Adrenal gland (tissue), 12 donors: Measurements from ENCODE around the gene SAV1. TPM values are rescaled to one million over a fixed set of nuclear protein-coding genes. Genes with fewer than 3 reads are reported as not detected.

Experiments used
- DNase-seq, 7 donors: peaks; one replicate each; pipeline ENCODE4 v3.0.0-alpha.2; 2019 to 2020
- H3K27ac ChIP-seq, 5 donors: fragments of 200-600 bp; sonication (generic) in 4 of 5; 1 replicate in 3 of 5; 2 replicates in 2 of 5; pipeline versions ENCODE4 v1.5.1 to v1.8.0; 2016 to 2020; ENCODE audit warnings: mild to moderate bottlenecking in 1 of 5
- H3K27me3 ChIP-seq: fragments of 200-600 bp; 2 replicates; pipeline ENCODE4 v1.8.0; 2021
- H3K36me3 ChIP-seq, 2 donors: fragments of 200-600 bp; replicated peaks in 1 of 2; 1 replicate in 1 of 2; 2 replicates in 1 of 2; pipeline versions ENCODE4 v1.5.1 to v1.8.0; 2018 to 2022
- H3K4me1 ChIP-seq, 2 donors: fragments of 200-600 bp; replicated peaks in 1 of 2; 1 replicate in 1 of 2; 2 replicates in 1 of 2; pipeline versions ENCODE4 v1.5.1 to v1.8.0; 2018 to 2021
- H3K4me3 ChIP-seq, 4 donors: fragments of 200-600 bp; sonication (generic) in 3 of 4; one replicate each; pipeline ENCODE4 v1.5.1; 2016 to 2018
- H3K9me3 ChIP-seq, 3 donors: fragments of 200-600 bp; sonication (generic) in 1 of 3; replicated peaks in 1 of 3; 1 replicate in 2 of 3; 2 replicates in 1 of 3; pipeline versions ENCODE4 v1.5.1 to v1.8.0; 2016 to 2021
- POLR2A ChIP-seq, 2 donors: fragments of 450-650 bp; IDR thresholded peaks; one replicate each; pipeline ENCODE4 v1.6.1; 2017; ENCODE audit warnings: antibody characterized with exemption in 2 of 2, mild to moderate bottlenecking in 2 of 2, moderate library complexity in 1 of 2
- WGBS, 4 donors: extraction: QIAGEN DNeasy Blood & Tissue Kit in 2 of 4; methylation state at CpG; one replicate each; pipeline versions ENCODE4 v1.1.5 to v1.1.7; 2013 to 2017; 5-methylcytosine and 5-hydroxymethylcytosine counted together
- intact Hi-C, 2 donors: fragments of 100-400 bp; cut with DNase I; formaldehyde crosslinking; loops; one replicate each; pipeline versions ENCODE4 v1.14.1 to v1.15.0; 2022 to 2023
- polyA plus RNA-seq, 3 donors: library from polyadenylated mRNA; stranded (reverse); fragments of 200-250 nt in 2 of 3; fragments of 350-450 nt in 1 of 3; fragmentation: Illumina TruSeq in 1 of 3; extraction: RNeasy Lipid Tissue Mini Kit (QIAGEN cat#74804) in 1 of 3; gene quantifications; one replicate each; pipeline ENCODE4 v1.2.3, GENCODE V29; 2013 to 2014
- total RNA-seq, 9 donors: library from RNA; depleted of rRNA in 4 of 9; stranded (reverse); fragments of >200 nt in 4 of 9; fragments of 120-200 nt in 1 of 9; fragmentation: NEBNext Ultra II Directional in 1 of 9; extraction: Animal tissue kit (Norgen Biotek cat#: 25700) in 1 of 9; gene quantifications; one replicate each; pipeline versions ENCODE4 v1.1.0 to v1.2.4, GENCODE V29; 2013 to 2023
- TF ChIP-seq, protein P1 (sequence below), 6 experiments: fragments of 450-650 bp in 4 of 6; fragments of 200-600 bp in 2 of 6; sonication (generic) in 1 of 6; IDR thresholded peaks; 1 replicate in 5 of 6; 2 replicates in 1 of 6; pipeline versions ENCODE4 v1.5.1 to v1.8.0; 2016 to 2021; ENCODE audit warnings: antibody characterized with exemption in 6 of 6, mild to moderate bottlenecking in 2 of 6, moderate library complexity in 1 of 6
- donor health status: healthy with polysubstance abuse.
- donor health status: Bipolar disorder and iron deficiency.
- donor health status: DM: yes; HTN: yes; CAD: no.
- donor health status: DM: no; HTN: no; CAD: no.
- donor health status: DM: no; HTN: no; CAD: no.
- donor health status: DM: yes; HTN: yes; CAD: no.

SAV1 gene
- total and polyA plus RNA-seq, 12 donors, result 14.8 to 39.2 (median 26.9) TPM

DNA sequence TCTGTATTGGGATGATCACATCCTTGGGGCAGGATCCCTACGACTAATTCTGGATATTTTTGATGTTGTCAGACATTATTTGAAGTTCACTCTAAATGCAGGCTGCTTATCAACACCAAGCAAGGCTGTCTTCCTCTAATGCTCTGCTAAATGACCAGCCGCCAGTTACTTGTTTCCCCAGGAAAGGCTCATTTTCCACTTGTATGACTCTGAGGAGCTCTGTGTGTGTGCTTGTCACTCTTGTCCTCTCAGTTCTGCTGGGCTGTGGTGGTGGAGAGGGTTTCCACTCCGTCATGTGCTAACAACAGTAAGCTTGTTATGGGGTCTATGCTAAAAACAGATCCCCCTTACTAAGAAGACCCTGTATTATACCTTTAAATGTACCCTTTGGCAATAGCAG lies 66.1 kb downstream of the SAV1 start:
- Histone ChIP-seq H3K4me3 (no peak overlapping the region), H3K27me3 (no peaks in the 10 kb centered on the region), H3K4me1 (no peaks in the 10 kb centered on the region), H3K36me3 (no peaks in the 10 kb centered on the region), H3K27ac (no peak overlapping the region), H3K9me3 (no peaks in the 10 kb centered on the region)
- WGBS, 4 donors, result 66 to 91% (median 85%) methylated on average over 3 of the region's 3 CpGs
- intact Hi-C loops, result loop anchor here (5.0 to 10.0 kb wide), 3 partner anchors 170 to 253 kb away; no protein-coding TSS in a partner anchor
- no peak for DNase-seq
- TF ChIP-seq, protein P1, sequence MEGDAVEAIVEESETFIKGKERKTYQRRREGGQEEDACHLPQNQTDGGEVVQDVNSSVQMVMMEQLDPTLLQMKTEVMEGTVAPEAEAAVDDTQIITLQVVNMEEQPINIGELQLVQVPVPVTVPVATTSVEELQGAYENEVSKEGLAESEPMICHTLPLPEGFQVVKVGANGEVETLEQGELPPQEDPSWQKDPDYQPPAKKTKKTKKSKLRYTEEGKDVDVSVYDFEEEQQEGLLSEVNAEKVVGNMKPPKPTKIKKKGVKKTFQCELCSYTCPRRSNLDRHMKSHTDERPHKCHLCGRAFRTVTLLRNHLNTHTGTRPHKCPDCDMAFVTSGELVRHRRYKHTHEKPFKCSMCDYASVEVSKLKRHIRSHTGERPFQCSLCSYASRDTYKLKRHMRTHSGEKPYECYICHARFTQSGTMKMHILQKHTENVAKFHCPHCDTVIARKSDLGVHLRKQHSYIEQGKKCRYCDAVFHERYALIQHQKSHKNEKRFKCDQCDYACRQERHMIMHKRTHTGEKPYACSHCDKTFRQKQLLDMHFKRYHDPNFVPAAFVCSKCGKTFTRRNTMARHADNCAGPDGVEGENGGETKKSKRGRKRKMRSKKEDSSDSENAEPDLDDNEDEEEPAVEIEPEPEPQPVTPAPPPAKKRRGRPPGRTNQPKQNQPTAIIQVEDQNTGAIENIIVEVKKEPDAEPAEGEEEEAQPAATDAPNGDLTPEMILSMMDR (IDR thresholded peaks at IDR 0.05), result no peak
- no peak for TF ChIP-seq POLR2A (IDR thresholded peaks at IDR 0.05)

DNA sequence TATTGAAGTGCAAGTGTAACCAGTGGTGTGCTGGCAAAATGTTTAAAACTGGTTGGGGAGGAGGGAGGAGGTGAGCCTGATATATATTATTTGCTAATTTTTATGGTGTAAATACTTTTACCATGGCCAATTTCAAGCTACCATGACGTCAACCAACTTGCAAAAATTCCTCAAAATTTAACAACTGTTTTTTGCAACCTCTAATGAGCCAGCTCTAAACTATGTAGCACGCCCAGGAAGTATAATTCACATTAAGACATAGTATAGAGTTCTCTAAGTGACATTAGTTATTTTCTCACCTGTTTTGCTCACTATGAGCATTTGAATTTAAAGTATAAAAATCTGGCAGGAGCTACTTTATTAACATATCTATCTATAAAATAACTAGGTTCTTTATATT lies 66.7 kb downstream of the SAV1 start:
- TF ChIP-seq, protein P1 (IDR thresholded peaks at IDR 0.05), result no peak
- intact Hi-C loops, result loop anchor here (5.0 to 10.0 kb wide), 3 partner anchors 171 to 253 kb away; no protein-coding TSS in a partner anchor
- Histone ChIP-seq H3K27me3 (no peaks in the 10 kb centered on the region), H3K9me3 (no peaks in the 10 kb centered on the region), H3K36me3 (no peaks in the 10 kb centered on the region), H3K4me1 (no peaks in the 10 kb centered on the region), H3K27ac (no peak overlapping the region), H3K4me3 (no peak overlapping the region)
- 89 to 95% (median 92%) methylated on average over 2 of the region's 2 CpGs for WGBS, 4 donors
- DNase-seq, result no peak

DNA sequence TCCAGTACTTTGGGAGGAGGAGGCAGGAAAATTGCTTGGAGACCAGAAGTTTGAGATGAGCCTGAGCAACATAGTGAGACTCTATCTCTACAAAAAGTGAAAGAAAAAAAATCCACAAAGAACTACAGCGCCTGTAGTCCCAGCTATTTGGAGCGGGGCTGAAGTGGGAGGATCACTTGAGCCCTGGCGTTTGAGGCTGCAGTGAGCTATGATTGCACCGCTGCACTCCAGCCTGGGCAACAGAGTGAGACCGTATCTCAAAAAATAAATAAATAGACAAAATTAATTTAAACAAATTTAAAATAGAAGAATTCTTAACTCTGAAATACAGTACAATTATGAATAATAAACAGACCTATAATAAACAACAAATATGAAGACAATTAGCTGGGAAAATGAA lies 67.3 kb downstream of the SAV1 start:
- H3K27me3 ChIP-seq, result no peaks in the 10 kb centered on the region
- H3K4me1 ChIP-seq, result no peaks in the 10 kb centered on the region
- TF ChIP-seq, protein P1 (IDR thresholded peaks at IDR 0.05), result no peak
- TF ChIP-seq POLR2A (IDR thresholded peaks at IDR 0.05), result no peak
- intact Hi-C loops, result loop anchor here (5.0 to 10.0 kb wide), 3 partner anchors 171 to 254 kb away; no protein-coding TSS in a partner anchor
- no peak for DNase-seq
- 83 to 92% (median 87%) methylated on average over 5 of the region's 5 CpGs for WGBS, 4 donors
- H3K27ac ChIP-seq, result no peak overlapping the region
- H3K36me3 ChIP-seq, result no peaks in the 10 kb centered on the region
- no peak overlapping the region for H3K4me3 ChIP-seq
- no peaks in the 10 kb centered on the region for H3K9me3 ChIP-seq

DNA sequence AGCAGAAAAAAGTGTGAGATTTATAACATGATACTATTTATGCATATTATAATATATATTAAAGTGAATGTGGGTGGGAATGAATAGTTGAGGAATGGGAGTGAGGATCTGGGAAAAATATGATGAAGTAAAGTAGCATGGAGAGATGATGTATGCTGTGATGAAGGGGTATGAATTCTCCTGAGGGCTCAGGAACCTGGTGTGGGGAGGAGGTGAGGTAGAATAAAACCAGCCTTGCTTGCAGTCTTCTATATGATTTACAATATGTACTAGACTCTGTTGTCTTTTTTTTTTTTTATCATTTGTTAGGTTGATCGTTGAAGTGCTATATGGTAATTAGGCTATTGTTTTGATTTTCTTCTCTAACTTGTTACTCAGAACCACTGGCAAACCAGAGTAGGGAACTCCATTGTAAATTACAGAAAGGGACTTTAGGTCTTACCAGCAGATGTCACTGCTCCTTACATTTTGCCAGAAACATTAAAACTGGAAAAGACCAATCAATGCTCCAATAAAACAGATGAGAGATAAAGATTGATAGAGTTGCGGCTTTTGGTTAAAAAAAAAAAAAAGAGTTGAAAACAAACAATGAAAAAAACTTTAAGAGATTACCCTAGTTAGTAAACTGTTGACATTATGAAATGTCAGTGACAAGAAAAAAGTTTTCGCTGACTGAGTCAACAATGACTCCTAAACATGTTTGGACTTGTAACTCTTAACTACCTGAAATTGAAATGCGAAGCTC lies 68.2 kb downstream of the SAV1 start:
- TF ChIP-seq, protein P1 (IDR thresholded peaks at IDR 0.05), result peak; percentile 20 to 67 (median 58)
- TF ChIP-seq POLR2A (IDR thresholded peaks at IDR 0.05), result no peak
- Histone ChIP-seq H3K27ac (no peak overlapping the region), H3K9me3 (no peaks in the 10 kb centered on the region), H3K4me1 (no peaks in the 10 kb centered on the region), H3K36me3 (no peaks in the 10 kb centered on the region), H3K27me3 (no peaks in the 10 kb centered on the region), H3K4me3 (no peak overlapping the region)
- WGBS, 4 donors, result 40 to 46% (median 43%) methylated on average over 4 of the region's 4 CpGs
- intact Hi-C loops, result loop anchor here (5.0 to 10.0 kb wide), 3 partner anchors 172 to 255 kb away; no protein-coding TSS in a partner anchor
- DNase-seq, result no peak
